OCI-LY3 (cell line): ENCODE results near the gene RPS6KA2.

Source experiments
- EZH2phosphoT487 ChIP-seq: fragments of 200-600 bp; shearing (Covaris generic); IDR thresholded peaks from 2 replicates; pipeline ENCODE4 v1.6.1; 2018; ENCODE audit warnings: antibody characterized with exemption, mixed run types, low read depth
- TF ChIP-seq, protein P1 (sequence below): fragments of 200-600, 300-600 bp; sonication (generic); IDR thresholded peaks from 2 replicates; pipeline ENCODE4 v1.5.1; 2014; ENCODE audit warnings: antibody characterized with exemption, low read length, low read depth

DNA sequence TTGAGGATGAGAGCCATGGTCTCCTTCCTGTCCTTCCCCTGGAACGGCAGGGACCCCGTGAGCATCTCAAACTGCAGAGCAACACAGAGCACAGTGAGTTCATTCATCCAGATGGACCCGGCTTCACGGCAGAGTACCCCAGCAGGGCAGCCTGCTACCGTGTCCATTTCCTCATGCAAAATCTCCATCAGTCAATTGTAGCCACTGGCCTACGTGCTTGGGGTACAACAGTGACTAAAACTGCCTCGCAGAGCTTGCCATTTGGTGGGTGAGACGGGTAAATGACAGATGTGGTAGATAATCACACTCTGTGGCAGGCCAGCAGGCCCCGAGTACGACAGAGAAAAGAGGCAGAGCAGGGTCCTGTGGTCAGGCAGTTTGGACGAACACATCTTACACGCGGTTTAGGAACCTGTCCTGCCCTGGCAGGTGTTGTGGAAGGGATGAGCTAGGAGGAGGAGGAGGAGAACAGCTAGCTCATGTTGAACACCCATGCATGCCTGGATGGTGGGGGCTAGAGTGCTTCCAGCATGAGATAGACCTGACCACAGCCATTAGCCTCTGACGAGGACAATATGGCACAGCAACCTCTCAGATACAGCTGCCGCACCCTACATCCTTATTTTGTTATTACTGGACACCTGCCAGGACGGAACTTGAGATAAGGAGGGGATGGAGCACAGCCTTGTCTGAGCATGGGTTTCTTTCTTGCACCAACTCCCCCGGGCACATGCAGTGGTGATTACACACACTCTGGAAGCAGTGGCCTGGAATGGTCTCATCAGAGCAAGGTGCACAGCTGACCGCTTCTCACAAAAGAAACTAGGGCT is 136.2 kb downstream of the RPS6KA2 start:
- TF ChIP-seq, protein P1, sequence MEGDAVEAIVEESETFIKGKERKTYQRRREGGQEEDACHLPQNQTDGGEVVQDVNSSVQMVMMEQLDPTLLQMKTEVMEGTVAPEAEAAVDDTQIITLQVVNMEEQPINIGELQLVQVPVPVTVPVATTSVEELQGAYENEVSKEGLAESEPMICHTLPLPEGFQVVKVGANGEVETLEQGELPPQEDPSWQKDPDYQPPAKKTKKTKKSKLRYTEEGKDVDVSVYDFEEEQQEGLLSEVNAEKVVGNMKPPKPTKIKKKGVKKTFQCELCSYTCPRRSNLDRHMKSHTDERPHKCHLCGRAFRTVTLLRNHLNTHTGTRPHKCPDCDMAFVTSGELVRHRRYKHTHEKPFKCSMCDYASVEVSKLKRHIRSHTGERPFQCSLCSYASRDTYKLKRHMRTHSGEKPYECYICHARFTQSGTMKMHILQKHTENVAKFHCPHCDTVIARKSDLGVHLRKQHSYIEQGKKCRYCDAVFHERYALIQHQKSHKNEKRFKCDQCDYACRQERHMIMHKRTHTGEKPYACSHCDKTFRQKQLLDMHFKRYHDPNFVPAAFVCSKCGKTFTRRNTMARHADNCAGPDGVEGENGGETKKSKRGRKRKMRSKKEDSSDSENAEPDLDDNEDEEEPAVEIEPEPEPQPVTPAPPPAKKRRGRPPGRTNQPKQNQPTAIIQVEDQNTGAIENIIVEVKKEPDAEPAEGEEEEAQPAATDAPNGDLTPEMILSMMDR, result no peak
- TF ChIP-seq EZH2phosphoT487, result no peak
